SKM-1 treated with dmso at 0.1 percent for 144 hours (cell line): ENCODE data around the gene PNCK.
"Not testable (repeated sequence)": the region's sequence is repeated elsewhere in the genome, so short reads cannot be mapped to it uniquely, and the experiment has no call there.

ENCODE experiments used
- DNase-seq: peaks from one replicate; lab custom pipeline; 2025; ENCODE audit not compliant: unreplicated experiment; lab: John Stamatoyannopoulos, UW

PNCK gene

GRCh38 chrX:153699210-153699783 is 25.7 kb upstream of the PNCK start:
- DNase-seq: not testable (repeated sequence)

- no peak for DNase-seq
These were observed 24.6 kb upstream of the PNCK start for GRCh38 chrX:153697924-153698865.

- not testable (repeated sequence) for DNase-seq
These were observed 23.5 kb upstream of the PNCK start for GRCh38 chrX:153696986-153697722.

- DNase-seq: not testable (repeated sequence)
These were observed 22.9 kb upstream of the PNCK start for GRCh38 chrX:153696538-153696937.

GRCh38 chrX:153696100-153696499 is 22.5 kb upstream of the PNCK start:
- DNase-seq: no peak

GRCh38 chrX:153694687-153695270 is 21.2 kb upstream of the PNCK start:
- no peak for DNase-seq

GRCh38 chrX:153694256-153694655 is 20.6 kb upstream of the PNCK start:
- DNase-seq: not testable (repeated sequence)

- DNase-seq: no peak
These were observed 19.8 kb upstream of the PNCK start for GRCh38 chrX:153693216-153694086.

- DNase-seq: no peak
These were observed 19.1 kb upstream of the PNCK start for GRCh38 chrX:153692611-153693156.

GRCh38 chrX:153692003-153692402 is 18.4 kb upstream of the PNCK start:
- no peak for DNase-seq

- not testable (repeated sequence) for DNase-seq
These were observed 17.6 kb upstream of the PNCK start for GRCh38 chrX:153691032-153691827.

- DNase-seq: no peak
These were observed 16.9 kb upstream of the PNCK start for GRCh38 chrX:153690466-153690865.

- no peak for DNase-seq
These were observed 16.2 kb upstream of the PNCK start for GRCh38 chrX:153689654-153690465.

- no peak for DNase-seq
These were observed 15.4 kb upstream of the PNCK start for GRCh38 chrX:153688911-153689590.

GRCh38 chrX:153688506-153688905 is 14.9 kb upstream of the PNCK start:
- DNase-seq: no peak

- no peak for DNase-seq
These were observed 14.5 kb upstream of the PNCK start for GRCh38 chrX:153688071-153688470.

GRCh38 chrX:153687121-153688039 is 13.8 kb upstream of the PNCK start, which contains the start of gene SLC6A8:
Gene SLC6A8 (plus strand): TSS chrX:153687926. CDS start chrX:153688575, 649 bp downstream.
- peak; percentile 37 for DNase-seq
